GM21528 (cell line): Measurements from ENCODE around the gene COPG2.
"Not testable (repeated sequence)": the region's sequence is repeated elsewhere in the genome, so short reads cannot be mapped to it uniquely, and the experiment has no call there.

Experiments
- ATAC-seq: cut with Tn5 transposase; IDR thresholded peaks from one replicate; pipeline ENCODE4 v1.9.1; 2021; ENCODE audit warnings: mild to moderate bottlenecking, moderate library complexity; ENCODE audit not compliant: unreplicated experiment, low FRiP score

COPG2 gene

DNA sequence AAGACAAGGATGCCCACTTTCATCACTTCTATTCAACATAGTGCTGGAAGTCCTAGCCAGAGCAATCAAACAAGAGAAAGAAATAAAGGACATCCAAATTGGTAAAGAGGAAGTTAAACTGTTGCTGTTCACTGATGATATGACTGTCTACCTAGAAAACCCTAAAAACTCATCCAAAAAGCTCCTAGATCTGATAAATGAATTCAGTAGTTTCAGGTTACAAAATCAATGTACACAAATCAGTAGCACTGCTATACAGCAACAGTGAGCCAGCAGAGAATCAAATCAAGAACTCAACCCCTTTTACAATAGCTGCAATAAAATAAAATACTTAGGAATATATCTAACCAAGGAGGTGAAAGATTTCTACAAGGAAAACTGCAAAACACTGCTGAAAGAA lies 98.4 kb downstream of the COPG2 start:
- ATAC-seq, result not testable (repeated sequence)

DNA sequence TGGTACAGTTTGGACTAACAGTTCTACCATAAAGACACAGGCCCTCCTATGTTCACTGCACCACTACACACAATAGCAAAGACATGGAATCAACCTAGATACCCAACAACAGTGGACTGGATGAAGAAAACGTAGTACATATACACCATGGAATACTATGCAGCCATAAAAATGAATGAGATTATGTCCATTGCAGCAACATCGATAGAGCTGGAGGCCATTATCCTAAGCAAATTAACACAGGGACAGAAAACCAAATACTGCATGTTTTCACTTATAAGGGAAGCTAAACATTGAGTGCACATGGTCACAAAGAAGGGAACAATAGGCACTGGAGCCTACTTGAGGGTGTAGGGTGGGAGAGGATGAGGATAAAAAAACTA lies 101.7 kb downstream of the COPG2 start:
- ATAC-seq, result no peak

DNA sequence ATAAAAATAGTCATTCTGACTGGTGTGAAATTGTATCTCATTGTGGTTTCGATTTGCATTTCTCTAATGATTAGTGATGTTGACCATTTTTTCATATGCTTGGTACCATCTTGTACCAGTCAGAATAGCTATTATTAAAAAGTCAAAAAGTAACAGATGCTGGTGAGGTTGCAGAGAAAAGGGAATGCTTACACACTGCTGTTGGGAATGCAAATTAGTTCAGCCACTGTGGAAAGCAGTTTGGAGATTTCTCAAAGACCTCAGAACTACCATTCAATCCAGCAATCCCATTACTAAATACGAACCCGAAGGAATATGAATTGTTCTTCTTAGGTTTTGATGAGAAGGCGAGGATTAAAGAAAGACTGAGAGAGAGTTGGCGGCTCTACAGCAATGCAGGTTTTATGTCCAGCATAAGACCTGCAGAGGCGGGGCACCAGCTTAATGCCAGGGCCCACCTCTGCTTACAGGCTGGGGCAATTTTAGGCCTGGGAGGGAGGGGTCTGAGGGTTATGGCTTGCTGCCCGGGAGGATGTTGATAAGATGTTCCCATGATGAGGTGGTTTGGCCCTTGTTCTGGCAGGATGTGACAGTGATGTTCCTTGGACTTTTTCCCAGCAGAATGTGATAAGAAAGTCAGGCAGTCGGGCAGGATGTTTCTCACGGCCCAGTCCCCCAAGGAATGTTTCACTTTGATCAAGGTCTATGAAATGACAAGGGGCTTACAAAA lies 102.2 kb downstream of the COPG2 start:
- ATAC-seq, result no peak

DNA sequence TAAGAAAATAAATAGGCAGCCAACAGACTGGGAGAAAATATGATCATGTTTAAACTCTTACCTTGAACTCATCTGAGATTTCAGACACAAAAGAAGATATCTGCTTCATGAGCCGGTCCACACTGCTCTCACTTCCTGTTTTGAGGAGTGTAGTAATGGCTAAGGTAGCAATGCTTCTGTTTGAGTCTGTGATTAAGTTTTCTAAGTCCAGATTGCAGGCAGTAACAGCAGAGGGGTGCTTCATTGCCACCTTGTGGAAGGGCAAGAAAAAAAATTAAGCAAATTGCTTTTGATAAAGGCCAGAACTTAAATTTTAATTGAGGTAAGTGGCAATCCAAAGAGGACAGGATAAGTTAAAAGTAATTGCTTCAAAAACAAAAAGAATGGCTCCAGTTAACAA lies 107.6 kb downstream of the COPG2 start:
- ATAC-seq, result no peak

DNA sequence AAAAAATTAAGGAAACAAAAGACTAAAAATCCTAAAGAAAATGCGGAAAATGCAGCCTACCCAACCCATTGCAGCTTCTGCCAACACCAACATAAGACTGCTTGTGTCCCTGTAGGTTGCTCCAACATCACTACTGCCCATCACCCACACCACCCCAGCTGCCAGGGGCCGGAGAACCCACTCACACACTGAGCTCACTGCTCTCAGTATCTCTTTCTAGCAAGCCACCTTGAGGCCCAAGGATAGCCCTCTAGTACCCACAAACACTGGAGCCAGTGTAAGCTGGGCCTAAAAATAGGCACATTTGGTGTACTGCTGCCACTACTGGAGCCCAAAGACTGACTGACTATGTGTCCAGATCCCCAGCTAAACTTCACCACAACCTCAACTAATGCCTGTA lies 109.4 kb downstream of the COPG2 start:
- no peak for ATAC-seq

DNA sequence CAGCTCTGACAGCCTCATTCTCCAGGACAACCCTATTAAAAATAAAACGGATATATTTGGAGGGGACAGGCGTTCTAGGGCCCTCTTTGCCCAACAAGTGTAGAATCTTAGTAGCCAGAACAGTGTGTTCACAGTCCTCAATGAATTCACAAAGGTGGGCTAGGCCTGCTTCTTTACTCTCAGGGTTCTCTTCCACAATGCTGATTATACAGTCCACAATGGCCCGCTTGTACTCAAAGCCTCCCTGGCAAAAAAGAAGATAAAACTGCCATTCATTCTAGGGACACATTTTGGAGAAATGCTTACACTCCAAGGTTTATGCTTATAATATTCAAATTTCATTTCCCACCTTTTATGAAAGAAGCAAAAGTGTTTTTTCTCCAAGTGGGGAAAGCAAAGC lies 114.1 kb downstream of the COPG2 start:
- ATAC-seq, result no peak

- no peak for ATAC-seq
These were observed 115.0 kb downstream of the COPG2 start for GRCh38 chr7:130553398-130554029.

GRCh38 chr7:130544356-130544755 lies 124.2 kb downstream of the COPG2 start:
- ATAC-seq, result no peak

DNA sequence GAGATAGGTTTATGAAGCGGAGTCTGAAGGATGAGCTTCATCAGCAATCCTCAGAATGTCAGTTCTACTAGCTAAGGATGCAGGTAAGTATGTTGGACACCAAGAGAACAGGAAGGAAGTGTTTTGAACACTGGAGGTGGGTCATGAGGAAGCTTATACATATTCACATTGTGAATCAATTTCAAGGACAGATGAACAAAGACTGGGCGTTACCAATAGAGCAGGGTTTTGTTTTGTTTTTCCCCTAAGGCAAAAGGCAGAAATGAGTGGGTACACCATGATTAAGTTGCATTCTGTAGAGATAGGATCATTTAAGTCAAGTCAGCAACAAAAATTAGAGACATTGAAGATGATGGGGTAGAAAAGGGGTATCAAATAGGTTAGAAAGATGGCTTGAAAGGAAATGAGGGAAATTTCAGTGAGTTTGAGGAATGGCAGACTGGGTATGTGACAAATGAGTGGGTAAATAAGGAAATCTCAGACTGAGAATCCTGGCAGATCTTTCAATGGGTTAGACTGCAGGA lies 125.0 kb downstream of the COPG2 start:
- no peak for ATAC-seq

DNA sequence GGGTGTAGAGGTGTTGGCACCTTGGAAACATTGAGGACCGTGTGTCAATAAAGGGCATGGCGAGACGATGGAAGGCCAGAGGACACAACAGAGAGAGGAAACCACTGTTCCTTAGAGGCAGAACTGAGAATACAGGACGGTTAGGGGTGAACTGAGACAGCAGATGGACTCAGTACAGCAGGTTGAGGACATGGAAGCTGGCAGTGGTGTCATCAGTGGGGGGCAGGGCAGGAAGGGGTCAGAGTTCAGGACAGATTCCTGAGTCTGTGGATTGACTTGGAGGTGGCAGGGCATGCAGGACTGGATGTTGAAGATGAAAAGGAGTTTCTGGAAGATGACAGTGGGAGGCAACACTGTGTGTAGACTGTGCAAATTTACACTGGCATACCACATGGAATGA lies 126.3 kb downstream of the COPG2 start:
- not testable (repeated sequence) for ATAC-seq

- ATAC-seq, result not testable (repeated sequence)
These were observed 127.3 kb downstream of the COPG2 start for GRCh38 chr7:130541287-130541686.

- ATAC-seq, result not testable (repeated sequence)
These were observed 130.7 kb downstream of the COPG2 start for GRCh38 chr7:130537894-130538293.

- no peak for ATAC-seq
These were observed 139.1 kb downstream of the COPG2 start for GRCh38 chr7:130529417-130529816.

DNA sequence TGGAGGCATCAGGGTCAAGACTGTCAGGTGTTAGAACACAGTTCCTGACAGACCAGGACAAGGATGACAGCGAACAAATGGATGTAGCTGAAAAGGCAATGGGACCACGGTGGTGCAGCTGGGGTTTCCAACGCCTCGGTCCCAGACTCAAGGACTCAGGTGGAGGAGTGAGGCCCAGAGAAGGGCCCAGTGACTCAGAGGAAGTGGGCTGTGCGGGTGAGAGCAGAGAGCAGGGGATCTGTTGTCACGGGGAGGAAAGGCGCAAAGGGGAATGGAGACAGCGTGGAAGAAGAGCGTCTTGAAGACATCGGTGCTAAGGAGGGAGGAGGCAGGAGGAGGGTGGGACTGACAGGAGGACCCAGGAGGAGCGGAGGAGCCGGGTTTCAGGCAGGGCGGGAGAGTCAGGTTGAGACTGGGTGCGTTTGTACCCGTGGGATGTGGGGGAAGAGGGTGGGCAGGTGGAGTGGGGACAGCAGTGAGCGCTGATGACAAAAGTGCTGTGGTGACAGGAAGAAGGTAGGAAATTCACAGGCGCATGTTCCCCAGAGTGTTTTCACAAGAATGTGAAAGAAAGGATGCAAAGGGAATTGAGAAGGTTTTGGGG lies 140.7 kb downstream of the COPG2 start:
- not testable (repeated sequence) for ATAC-seq

DNA sequence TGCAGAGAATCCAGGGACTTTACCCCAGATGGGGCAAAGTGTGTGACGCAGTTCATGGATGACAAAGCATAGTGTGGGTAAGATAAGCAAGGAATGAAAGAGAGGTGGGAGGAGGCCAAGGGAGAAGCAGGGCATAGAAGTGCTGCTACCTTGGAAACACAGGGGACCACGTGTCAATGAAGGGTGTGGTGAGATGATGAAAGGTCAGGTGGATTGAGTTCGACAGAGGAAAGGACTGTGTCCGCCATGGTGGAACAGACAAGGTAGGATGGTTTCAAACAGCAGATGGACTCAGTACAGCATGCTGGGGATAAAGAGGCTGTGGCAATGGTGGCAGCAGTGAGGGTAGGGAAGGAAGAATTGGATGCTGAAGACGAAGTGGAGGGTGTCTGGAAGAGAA lies 143.9 kb downstream of the COPG2 start:
- no peak for ATAC-seq

DNA sequence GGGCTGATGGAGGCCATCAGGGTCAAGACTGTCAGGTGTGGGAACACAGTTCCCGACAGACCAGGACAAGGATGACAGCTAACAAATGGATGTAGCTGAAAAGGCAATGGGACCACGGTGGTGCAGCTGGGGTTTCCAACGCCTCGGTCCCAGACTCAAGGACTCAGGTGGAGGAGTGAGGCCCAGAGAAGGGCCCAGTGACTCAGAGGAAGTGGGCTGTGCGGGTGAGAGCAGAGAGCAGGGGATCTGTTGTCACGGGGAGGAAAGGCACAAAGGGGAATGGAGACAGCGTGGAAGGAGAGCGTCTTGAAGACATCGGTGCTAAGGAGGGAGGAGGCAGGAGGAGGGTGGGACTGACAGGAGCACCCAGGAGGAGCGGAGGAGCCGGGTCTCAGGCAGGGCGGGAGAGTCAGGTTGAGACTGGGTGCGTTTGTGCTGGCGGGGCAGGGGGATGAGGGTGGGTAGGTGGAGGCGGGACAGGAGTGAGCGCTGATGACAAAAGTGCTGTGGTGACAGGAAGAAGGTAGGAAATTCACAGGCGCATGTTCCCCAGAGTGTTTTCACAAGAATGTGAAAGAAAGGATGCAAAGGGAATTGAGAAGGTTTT lies 144.9 kb downstream of the COPG2 start:
- not testable (repeated sequence) for ATAC-seq

- ATAC-seq, result no peak
These were observed 147.1 kb downstream of the COPG2 start for GRCh38 chr7:130521258-130521951.

DNA sequence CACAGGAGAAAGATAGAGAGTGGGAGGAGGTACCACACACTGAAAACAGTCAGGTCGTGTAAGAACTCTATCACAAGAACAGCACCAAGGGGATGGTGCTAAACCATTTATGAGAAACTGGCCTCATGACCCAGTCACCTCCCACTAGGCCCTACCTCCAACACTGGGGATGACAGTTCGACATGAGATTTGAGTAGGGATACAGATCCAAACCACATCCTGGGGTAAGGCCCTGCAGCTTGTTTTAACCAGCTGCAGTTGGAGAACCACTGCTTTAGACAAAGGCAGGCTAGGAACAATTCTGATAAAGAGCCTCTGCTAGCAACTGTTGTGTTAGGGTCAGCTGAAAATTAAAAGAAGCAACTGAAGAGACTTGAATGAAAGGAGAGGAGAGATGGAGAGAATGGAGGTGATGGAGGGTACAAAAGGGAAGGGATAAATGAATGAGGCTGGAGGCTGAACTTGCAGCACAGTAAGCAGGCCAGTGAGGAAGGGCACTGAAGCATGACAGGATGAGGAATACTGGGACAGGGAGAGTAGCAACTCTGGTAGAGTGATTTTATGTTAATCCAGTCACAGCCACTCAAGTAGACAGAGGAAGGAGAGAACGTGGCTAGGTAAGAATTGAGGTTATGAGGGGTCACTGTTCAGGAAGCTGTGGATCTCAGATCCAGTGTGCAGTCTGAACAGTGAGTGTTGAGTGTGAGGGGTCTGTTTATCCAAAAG lies 153.1 kb downstream of the COPG2 start:
- ATAC-seq, result no peak

GRCh38 chr7:130513447-130513846 lies 155.1 kb downstream of the COPG2 start:
- no peak for ATAC-seq

- not testable (repeated sequence) for ATAC-seq
These were observed 156.5 kb downstream of the COPG2 start for GRCh38 chr7:130512038-130512437.
